ENCODE data around the gene GLT8D1.
A peak's percentile ranks its signal among the peaks of the same experiment; 100 is the strongest.

Gene GLT8D1

GRCh38 chr3:52719618-52720017 lies 14.0 kb upstream of the GLT8D1 start:
- Histone ChIP-seq H3K27ac (peak overlapping the region; percentile 83), H3K9me3 (no peaks in the 10 kb centered on the region), H3K36me3 (no peaks in the 10 kb centered on the region), H3K27me3 (no peaks in the 10 kb centered on the region), H3K4me1 (ENCODE audit: control insufficient read depth in 1 of 2, insufficient read depth in 1 of 2, low read depth in 1 of 2, low read length in 1 of 2) (peaks cover 21 to 30% of the 10 kb centered on the region in 2 experiments), H3K4me3 (ENCODE audit: low read depth in 1 of 2, low read length in 1 of 2) (no peak overlapping the region)
- TF ChIP-seq CTCF (IDR thresholded peaks at IDR 0.05): no peak

GRCh38 chr3:52715714-52716305 lies 10.2 kb upstream of the GLT8D1 start:
- Histone ChIP-seq H3K27me3 (no peaks in the 10 kb centered on the region), H3K9me3 (no peaks in the 10 kb centered on the region), H3K27ac (peak overlapping the region; percentile 40), H3K4me3 (ENCODE audit: low read depth in 1 of 2, low read length in 1 of 2) (no peak overlapping the region), H3K36me3 (peaks cover 6% of the 10 kb centered on the region), H3K4me1 (ENCODE audit: control insufficient read depth in 1 of 2, insufficient read depth in 1 of 2, low read depth in 1 of 2, low read length in 1 of 2) (peaks cover 8 to 16% of the 10 kb centered on the region in 2 experiments)
- TF ChIP-seq CTCF (IDR thresholded peaks at IDR 0.05): no peak

- peak overlapping the region; percentile 40 for H3K27ac ChIP-seq
- TF ChIP-seq CTCF (IDR thresholded peaks at IDR 0.05): no peak
These were observed 9.0 kb upstream of the GLT8D1 start for GRCh38 chr3:52714335-52715302.

GRCh38 chr3:52712291-52713212 lies 7.0 kb upstream of the GLT8D1 start:
- Histone ChIP-seq H3K27me3 (no peaks in the 10 kb centered on the region), H3K9me3 (no peaks in the 10 kb centered on the region), H3K27ac (no peak overlapping the region), H3K36me3 (peaks cover 15% of the 10 kb centered on the region), H3K4me3 (ENCODE audit: low read depth in 1 of 2, low read length in 1 of 2) (no peak overlapping the region), H3K4me1 (ENCODE audit: control insufficient read depth in 1 of 2, insufficient read depth in 1 of 2, low read depth in 1 of 2, low read length in 1 of 2) (peaks cover 3 to 11% of the 10 kb centered on the region in 2 experiments)
- TF ChIP-seq CTCF (IDR thresholded peaks at IDR 0.05): no peak

More at GRCh38 chr3:52714335-52715302, 9.0 kb upstream of the GLT8D1 start:
- Histone ChIP-seq H3K36me3 (peaks cover 6% of the 10 kb centered on the region), H3K9me3 (no peaks in the 10 kb centered on the region), H3K27me3 (no peaks in the 10 kb centered on the region), H3K4me3 (ENCODE audit: low read depth in 1 of 2, low read length in 1 of 2) (no peak overlapping the region), H3K4me1 (ENCODE audit: control insufficient read depth in 1 of 2, insufficient read depth in 1 of 2, low read depth in 1 of 2, low read length in 1 of 2) (peaks cover 0 to 5% of the 10 kb centered on the region in 2 experiments)

GRCh38 chr3:52710512-52710911 lies 4.9 kb upstream of the GLT8D1 start:
- peaks cover 15% of the 10 kb centered on the region for H3K36me3 ChIP-seq
- no peaks in the 10 kb centered on the region for H3K27me3 ChIP-seq
- H3K27ac ChIP-seq: no peak overlapping the region
- no peak overlapping the region for H3K4me3 ChIP-seq (ENCODE audit: low read depth in 1 of 2, low read length in 1 of 2)
- H3K9me3 ChIP-seq: no peaks in the 10 kb centered on the region
- TF ChIP-seq CTCF (IDR thresholded peaks at IDR 0.05): no peak
- H3K4me1 ChIP-seq (ENCODE audit: control insufficient read depth in 1 of 2, insufficient read depth in 1 of 2, low read depth in 1 of 2, low read length in 1 of 2): peaks cover 18 to 23% of the 10 kb centered on the region in 2 experiments

All from neutrophil (primary cell).